ENCODE results near the gene ABCC11. TPM values are rescaled to one million over a fixed set of nuclear protein-coding genes. Genes with fewer than 3 reads are reported as not detected.

The ABCC11 gene
- total RNA-seq, 1 donor from 2014 or later, result 0.09 TPM

GRCh38 chr16:48129926-48130325 is 117.4 kb downstream of the ABCC11 start:
- no peak for DNase-seq (ENCODE audit: low read depth, low spot score)
- Mint-ChIP-seq H3K9me3 (peaks cover under 1% of the 10 kb centered on the region), H3K27ac (ENCODE audit: unreplicated experiment) (no peak overlapping the region), H3K36me3 (ENCODE audit: low read depth) (no peaks in the 10 kb centered on the region), H3K4me3 (no peak overlapping the region), H3K4me1 (peaks cover 5% of the 10 kb centered on the region), H3K27me3 (ENCODE audit: low read depth) (no peaks in the 10 kb centered on the region)
- no peak for TF ChIP-seq CTCF (conservative IDR thresholded peaks at IDR 0.05)

- H3K27me3 Mint-ChIP-seq (ENCODE audit: low read depth), result no peaks in the 10 kb centered on the region
- peaks cover 4% of the 10 kb centered on the region for H3K9me3 Mint-ChIP-seq
- TF ChIP-seq CTCF (conservative IDR thresholded peaks at IDR 0.05), result no peak
- no peaks in the 10 kb centered on the region for H3K36me3 Mint-ChIP-seq (ENCODE audit: low read depth)
- no peak overlapping the region for H3K4me3 Mint-ChIP-seq
- no peak overlapping the region for H3K27ac Mint-ChIP-seq (ENCODE audit: unreplicated experiment)
- H3K4me1 Mint-ChIP-seq, result peaks cover 5% of the 10 kb centered on the region
- no peak for DNase-seq (ENCODE audit: low read depth, low spot score)
Measured at GRCh38 chr16:48128769-48129168, 118.6 kb downstream of the ABCC11 start.

GRCh38 chr16:48126801-48127644 is 120.3 kb downstream of the ABCC11 start:
- Mint-ChIP-seq H3K36me3 (ENCODE audit: low read depth) (no peaks in the 10 kb centered on the region), H3K4me3 (no peak overlapping the region), H3K9me3 (peaks cover 4% of the 10 kb centered on the region), H3K4me1 (peaks cover 18% of the 10 kb centered on the region), H3K27ac (ENCODE audit: unreplicated experiment) (no peak overlapping the region), H3K27me3 (ENCODE audit: low read depth) (no peaks in the 10 kb centered on the region)
- no peak for TF ChIP-seq CTCF (conservative IDR thresholded peaks at IDR 0.05)
- DNase-seq (ENCODE audit: low read depth, low spot score), result no peak

- Mint-ChIP-seq H3K4me3 (no peak overlapping the region), H3K4me1 (peaks cover 18% of the 10 kb centered on the region), H3K27ac (ENCODE audit: unreplicated experiment) (no peak overlapping the region), H3K27me3 (ENCODE audit: low read depth) (no peaks in the 10 kb centered on the region), H3K9me3 (peaks cover 4% of the 10 kb centered on the region), H3K36me3 (ENCODE audit: low read depth) (no peaks in the 10 kb centered on the region)
- no peak for TF ChIP-seq CTCF (conservative IDR thresholded peaks at IDR 0.05)
- no peak for DNase-seq (ENCODE audit: low read depth, low spot score)
Measured at GRCh38 chr16:48125888-48126287, 121.5 kb downstream of the ABCC11 start.

- Mint-ChIP-seq H3K36me3 (ENCODE audit: low read depth) (no peaks in the 10 kb centered on the region), H3K4me3 (no peak overlapping the region), H3K27me3 (ENCODE audit: low read depth) (no peaks in the 10 kb centered on the region), H3K9me3 (peaks cover 4% of the 10 kb centered on the region), H3K27ac (ENCODE audit: unreplicated experiment) (no peak overlapping the region), H3K4me1 (peaks cover 18% of the 10 kb centered on the region)
- no peak for DNase-seq (ENCODE audit: low read depth, low spot score)
- no peak for TF ChIP-seq CTCF (conservative IDR thresholded peaks at IDR 0.05)
Measured at GRCh38 chr16:48124266-48124665, 123.1 kb downstream of the ABCC11 start.
